OCI-LY1 (cell line): ENCODE measurements around the gene PP2D1.

ENCODE experiments used
- H2AFZ ChIP-seq: fragments of 200-600 bp; sonication (generic), shearing (Covaris generic); 2 replicates; pipeline ENCODE4 v1.6.0; 2014; ENCODE audit warnings: antibody characterized with exemption, mild to moderate bottlenecking, low read length
- H3F3A ChIP-seq: fragments of 200-600 bp; sonication (generic), shearing (Covaris generic); 2 replicates; pipeline ENCODE4 v1.6.0; 2014; ENCODE audit warnings: mild to moderate bottlenecking, antibody characterized with exemption, low read length, moderate library complexity; ENCODE audit not compliant: insufficient read depth
- H3K27ac ChIP-seq: fragments of 200-600 bp; sonication (generic); 2 replicates; pipeline ENCODE4 v1.5.1; 2014; ENCODE audit warnings: low read length, mixed run types, mild to moderate bottlenecking, low read depth; ENCODE audit not compliant: poor library complexity, severe bottlenecking
- H3K27me3 ChIP-seq: fragments of 200-600 bp; sonication (generic); 2 replicates; pipeline ENCODE4 v1.6.0; 2014; ENCODE audit warnings: antibody characterized with exemption, mild to moderate bottlenecking, low read length, moderate library complexity; ENCODE audit not compliant: insufficient read depth
- H3K36me3 ChIP-seq: fragments of 200-600 bp; sonication (generic); 2 replicates; pipeline ENCODE4 v1.6.1; 2014; ENCODE audit warnings: mild to moderate bottlenecking, antibody characterized with exemption, low read length, moderate library complexity, mixed read lengths; ENCODE audit not compliant: insufficient read depth
- H3K4me1 ChIP-seq: fragments of 200-600 bp; sonication (generic); 2 replicates; pipeline ENCODE4 v1.5.1; 2014; ENCODE audit warnings: mild to moderate bottlenecking, low read length, moderate library complexity; ENCODE audit not compliant: insufficient read depth, severe bottlenecking
- H3K4me2 ChIP-seq: fragments of 200-600 bp; sonication (generic), shearing (Covaris generic); 2 replicates; pipeline ENCODE4 v1.6.1; 2014; ENCODE audit warnings: low read length
- H3K4me3 ChIP-seq: fragments of 200-600 bp; sonication (generic); 2 replicates; pipeline ENCODE4 v1.5.1; 2014; ENCODE audit warnings: low read length, low read depth, mild to moderate bottlenecking, mixed read lengths; ENCODE audit not compliant: poor library complexity, severe bottlenecking
- H3K79me2 ChIP-seq: fragments of 200-600 bp; shearing (Covaris generic); 2 replicates; pipeline ENCODE4 v1.6.1; 2016; ENCODE audit warnings: mixed run types, low read length, mixed read lengths; ENCODE audit not compliant: insufficient read depth
- H3K9ac ChIP-seq: fragments of 200-600 bp; sonication (generic), shearing (Covaris generic); 2 replicates; pipeline ENCODE4 v1.6.1; 2014; ENCODE audit warnings: mild to moderate bottlenecking, low read length, mixed read lengths
- H3K9me2 ChIP-seq: fragments of 200-600 bp; sonication (generic), shearing (Covaris generic); 2 replicates; pipeline ENCODE4 v1.6.1; 2014; ENCODE audit warnings: low read depth, mild to moderate bottlenecking, low read length, mixed read lengths
- H3K9me3 ChIP-seq: fragments of 200-600 bp; shearing (Covaris generic); 2 replicates; pipeline ENCODE4 v1.6.1; 2014; ENCODE audit warnings: low read length, mixed read lengths
- H4K20me1 ChIP-seq: fragments of 200-600 bp; sonication (generic), shearing (Covaris generic); 2 replicates; pipeline ENCODE4 v1.6.0; 2016; ENCODE audit warnings: mild to moderate bottlenecking, low read length; ENCODE audit not compliant: insufficient read depth
- EZH2 ChIP-seq: fragments of 200-600 bp; sonication (generic), shearing (Covaris generic); IDR thresholded peaks from 2 replicates; pipeline ENCODE4 v1.8.0; 2017; ENCODE audit warnings: borderline replicate concordance, mixed run types, mild to moderate bottlenecking, antibody characterized with exemption, low read length, moderate library complexity, mixed read lengths
- TF ChIP-seq, protein P1 (sequence below): fragments of 200-600 bp; sonication (generic), shearing (Covaris generic); IDR thresholded peaks from 2 replicates; pipeline ENCODE4 v1.5.1; 2017; ENCODE audit warnings: mild to moderate bottlenecking, antibody characterized with exemption, low read length, moderate library complexity, mixed read lengths

PP2D1 gene

GRCh38 chr3:19950316-19950715, 61.7 kb downstream of the PP2D1 start:
- H3K36me3 ChIP-seq = peaks cover 43% of the 10 kb centered on the region
- H3K9me3 ChIP-seq = no peaks in the 10 kb centered on the region
- H3K27ac ChIP-seq = no peak overlapping the region
- TF ChIP-seq EZH2 = no peak
- no peak overlapping the region for H3K4me3 ChIP-seq
- H3K9ac ChIP-seq = no peak overlapping the region
- peaks cover 33% of the 10 kb centered on the region for H3K4me1 ChIP-seq
- no peaks in the 10 kb centered on the region for H3K27me3 ChIP-seq
- H3F3A ChIP-seq = no peaks in the 10 kb centered on the region
- no peak overlapping the region for H3K4me2 ChIP-seq
- no peak overlapping the region for H2AFZ ChIP-seq
- H3K9me2 ChIP-seq = no peaks in the 10 kb centered on the region
- peaks cover 4% of the 10 kb centered on the region; the same call in 1 of the 2 replicates for H4K20me1 ChIP-seq
- peaks cover 59% of the 10 kb centered on the region for H3K79me2 ChIP-seq

DNA sequence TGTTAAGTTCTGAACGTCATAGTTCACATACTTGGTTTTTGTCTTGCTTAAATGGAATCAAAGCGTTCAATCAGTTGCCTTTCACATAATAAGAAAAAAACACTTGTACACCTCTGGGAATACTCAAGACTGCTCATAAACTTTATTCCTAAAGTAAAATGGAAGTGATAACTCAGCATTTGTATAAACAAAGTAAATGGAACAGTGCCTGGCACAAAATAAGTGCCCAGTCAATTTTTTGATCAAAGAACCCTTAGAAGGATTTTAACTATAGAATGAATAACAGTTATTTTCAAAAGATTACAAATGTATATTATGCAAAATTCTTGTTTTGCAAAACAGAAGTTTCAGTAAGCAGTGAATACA, 63.9 kb downstream of the PP2D1 start:
- Histone ChIP-seq H3K4me3 (peak overlapping the region; percentile 79), H3K4me1 (peaks cover 33% of the 10 kb centered on the region), H3K9me2 (no peaks in the 10 kb centered on the region), H4K20me1 (peaks cover 4% of the 10 kb centered on the region; the same call in 1 of the 2 replicates), H3K27ac (peak overlapping the region; percentile 84), H3K4me2 (peak overlapping the region; percentile 79), H3K36me3 (peaks cover 23% of the 10 kb centered on the region), H3K27me3 (no peaks in the 10 kb centered on the region), H3F3A (no peaks in the 10 kb centered on the region), H3K9me3 (no peaks in the 10 kb centered on the region), H2AFZ (no peak overlapping the region), H3K79me2 (peaks cover 53% of the 10 kb centered on the region), H3K9ac (peak overlapping the region; percentile 69)
- TF ChIP-seq, protein P1, sequence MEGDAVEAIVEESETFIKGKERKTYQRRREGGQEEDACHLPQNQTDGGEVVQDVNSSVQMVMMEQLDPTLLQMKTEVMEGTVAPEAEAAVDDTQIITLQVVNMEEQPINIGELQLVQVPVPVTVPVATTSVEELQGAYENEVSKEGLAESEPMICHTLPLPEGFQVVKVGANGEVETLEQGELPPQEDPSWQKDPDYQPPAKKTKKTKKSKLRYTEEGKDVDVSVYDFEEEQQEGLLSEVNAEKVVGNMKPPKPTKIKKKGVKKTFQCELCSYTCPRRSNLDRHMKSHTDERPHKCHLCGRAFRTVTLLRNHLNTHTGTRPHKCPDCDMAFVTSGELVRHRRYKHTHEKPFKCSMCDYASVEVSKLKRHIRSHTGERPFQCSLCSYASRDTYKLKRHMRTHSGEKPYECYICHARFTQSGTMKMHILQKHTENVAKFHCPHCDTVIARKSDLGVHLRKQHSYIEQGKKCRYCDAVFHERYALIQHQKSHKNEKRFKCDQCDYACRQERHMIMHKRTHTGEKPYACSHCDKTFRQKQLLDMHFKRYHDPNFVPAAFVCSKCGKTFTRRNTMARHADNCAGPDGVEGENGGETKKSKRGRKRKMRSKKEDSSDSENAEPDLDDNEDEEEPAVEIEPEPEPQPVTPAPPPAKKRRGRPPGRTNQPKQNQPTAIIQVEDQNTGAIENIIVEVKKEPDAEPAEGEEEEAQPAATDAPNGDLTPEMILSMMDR = no peak
- TF ChIP-seq EZH2 = no peak

DNA sequence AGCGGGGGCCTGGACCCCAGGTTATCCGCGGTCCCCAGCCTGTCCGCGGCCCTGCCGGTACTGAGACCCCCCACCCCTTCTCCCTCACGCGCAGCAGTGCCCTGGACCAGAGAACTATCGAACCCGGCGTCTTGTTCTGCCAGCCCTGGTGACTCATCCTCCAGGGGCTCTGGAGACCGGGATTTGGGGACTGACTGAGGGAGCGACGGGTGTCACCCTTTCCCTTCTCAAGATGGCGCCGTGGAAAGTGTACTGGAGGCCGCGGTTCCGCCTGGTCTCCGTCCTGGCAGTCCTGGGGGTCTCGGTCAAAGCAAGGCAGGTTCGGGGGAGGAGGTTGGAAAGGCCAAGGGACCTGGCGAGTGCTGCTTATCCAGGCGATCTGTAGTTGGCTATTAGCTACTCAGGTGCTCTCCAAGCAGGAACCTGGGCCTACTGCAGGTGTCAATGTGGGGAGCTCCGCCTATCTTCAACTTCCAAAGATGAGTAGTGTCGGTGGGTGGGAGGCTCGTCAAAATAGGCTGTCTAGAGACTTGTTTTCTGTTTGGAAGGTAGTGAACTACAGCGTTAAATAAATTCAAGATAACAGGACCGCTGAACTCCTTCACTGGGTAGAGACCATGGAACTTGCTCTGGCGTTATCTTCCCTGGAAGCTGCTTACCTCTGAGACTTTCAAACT, 64.4 kb downstream of the PP2D1 start:
- Histone ChIP-seq H3K9me3 (no peaks in the 10 kb centered on the region), H3K4me3 (peak overlapping the region; percentile 79), H3K27ac (peak overlapping the region; percentile 84), H3K9me2 (no peaks in the 10 kb centered on the region), H2AFZ (no peak overlapping the region), H3F3A (no peaks in the 10 kb centered on the region), H3K4me2 (peak overlapping the region; percentile 79), H3K36me3 (peaks cover 18% of the 10 kb centered on the region), H3K79me2 (peaks cover 48% of the 10 kb centered on the region), H4K20me1 (peaks cover 4% of the 10 kb centered on the region; the same call in 1 of the 2 replicates), H3K4me1 (peaks cover 33% of the 10 kb centered on the region), H3K9ac (peak overlapping the region; percentile 69), H3K27me3 (no peaks in the 10 kb centered on the region)
- no peak for TF ChIP-seq EZH2
- TF ChIP-seq, protein P1 = no peak
